ENCODE measurements around the gene C21orf91.
"Not testable (repeated sequence)": the region's sequence is repeated elsewhere in the genome, so short reads cannot be mapped to it uniquely, and the experiment has no call there.

Gene C21orf91

DNA sequence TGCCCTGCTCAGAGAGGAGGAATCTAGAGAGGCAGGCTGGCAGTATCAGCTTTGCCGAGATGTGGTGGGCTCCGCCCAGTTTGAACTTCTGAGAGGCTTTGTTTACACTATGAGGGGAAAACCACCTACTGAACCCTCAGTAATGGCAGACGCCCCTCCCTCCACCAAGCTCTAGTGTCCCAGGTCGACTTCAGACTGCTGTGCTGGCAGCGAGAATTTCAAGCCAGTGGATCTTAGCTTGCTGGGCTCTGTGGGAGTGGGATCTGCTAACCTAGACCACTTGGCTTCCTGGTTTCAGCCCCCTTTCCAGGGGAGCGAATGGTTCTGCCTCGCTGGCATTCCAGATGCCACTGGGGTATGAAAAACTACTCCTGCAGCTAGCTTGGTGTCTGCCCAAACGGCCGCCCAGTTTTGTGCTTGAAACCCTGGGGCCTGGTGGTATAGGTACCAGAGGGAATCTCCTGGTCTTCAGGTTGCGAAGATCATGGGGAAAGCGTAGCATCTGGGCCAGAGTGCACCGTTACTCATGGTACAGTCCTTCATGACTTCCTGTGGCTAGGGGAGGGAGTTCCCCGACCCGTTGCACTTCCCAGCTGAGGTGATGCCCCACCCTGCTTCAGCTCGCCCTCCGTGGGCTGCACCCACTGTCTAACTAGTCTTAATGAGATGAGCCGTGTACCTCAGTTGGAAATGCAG lies 43.6 kb downstream of the C21orf91 start:
- no peak for DNase-seq

- not testable (repeated sequence) for DNase-seq
Measured at GRCh38 chr21:17775021-17775420, 44.1 kb downstream of the C21orf91 start.

GRCh38 chr21:17769447-17769845 lies 49.7 kb downstream of the C21orf91 start:
- no peak for DNase-seq

GRCh38 chr21:17768840-17769446 lies 50.2 kb downstream of the C21orf91 start:
- no peak for DNase-seq

GRCh38 chr21:17765207-17765606 lies 53.9 kb downstream of the C21orf91 start:
- no peak for DNase-seq

- DNase-seq, result no peak
Measured at GRCh38 chr21:17763288-17764037, 55.7 kb downstream of the C21orf91 start.

- DNase-seq, result no peak
Measured at GRCh38 chr21:17759511-17760178, 59.5 kb downstream of the C21orf91 start.

DNA sequence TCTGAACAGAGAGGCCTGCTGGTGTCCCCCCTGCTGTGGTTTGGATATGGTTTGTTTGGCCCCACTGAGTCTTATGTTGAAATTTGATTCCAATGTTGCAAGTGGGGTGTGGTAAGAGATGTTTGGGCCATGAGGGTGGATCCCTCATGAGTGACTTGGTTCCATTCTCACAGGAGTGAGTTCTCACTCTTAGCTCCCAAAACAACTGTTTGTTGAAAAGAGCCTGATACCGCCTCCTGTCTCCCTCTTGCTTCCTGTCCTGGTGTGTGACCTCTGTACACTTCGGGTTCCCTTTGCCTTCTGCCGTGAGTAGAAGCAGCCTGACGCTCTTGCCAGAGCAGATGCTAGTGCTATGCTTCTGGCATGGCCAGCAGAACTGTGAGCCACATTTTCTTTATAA lies 60.5 kb downstream of the C21orf91 start:
- no peak for DNase-seq

DNA sequence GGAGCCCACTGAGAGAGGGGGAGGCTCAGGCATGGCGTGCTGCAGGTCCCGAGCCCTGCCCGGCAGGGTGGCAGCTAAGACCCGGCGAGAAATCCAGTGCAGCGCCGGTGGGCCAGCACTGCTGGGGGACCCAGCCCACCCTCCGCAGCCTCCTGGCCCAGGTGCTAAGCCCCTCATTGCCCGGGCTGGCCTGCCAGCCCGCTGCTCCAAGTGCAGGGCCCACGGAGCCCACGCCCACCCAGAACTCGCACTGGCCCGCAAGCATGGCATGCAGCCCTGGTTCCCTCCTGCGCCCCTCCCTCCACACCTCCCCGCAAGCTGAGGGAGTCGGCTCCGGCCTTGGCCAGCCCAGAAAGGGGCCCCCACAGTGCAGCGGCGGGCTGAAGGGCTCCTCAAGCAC lies 61.5 kb downstream of the C21orf91 start:
- DNase-seq, result no peak

DNA sequence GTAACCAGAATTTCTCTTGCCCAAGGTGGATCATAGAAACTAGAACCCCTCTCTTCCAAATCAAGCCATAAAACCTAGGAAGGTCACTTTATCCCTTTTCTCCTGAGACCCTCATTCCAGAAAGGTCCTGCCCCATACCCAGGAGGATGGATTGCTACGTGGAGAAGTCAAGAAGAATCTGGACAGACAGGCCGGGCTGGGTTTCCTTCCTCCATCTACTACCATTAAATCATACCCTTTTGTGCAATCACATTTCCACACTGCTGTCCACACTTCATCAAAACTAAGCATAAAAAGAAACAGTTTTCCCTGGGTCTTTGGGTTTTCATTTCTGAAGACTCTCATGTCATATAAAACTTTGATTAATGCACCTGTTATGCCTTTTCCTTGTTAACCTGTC lies 65.4 kb downstream of the C21orf91 start:
- no peak for DNase-seq

DNA sequence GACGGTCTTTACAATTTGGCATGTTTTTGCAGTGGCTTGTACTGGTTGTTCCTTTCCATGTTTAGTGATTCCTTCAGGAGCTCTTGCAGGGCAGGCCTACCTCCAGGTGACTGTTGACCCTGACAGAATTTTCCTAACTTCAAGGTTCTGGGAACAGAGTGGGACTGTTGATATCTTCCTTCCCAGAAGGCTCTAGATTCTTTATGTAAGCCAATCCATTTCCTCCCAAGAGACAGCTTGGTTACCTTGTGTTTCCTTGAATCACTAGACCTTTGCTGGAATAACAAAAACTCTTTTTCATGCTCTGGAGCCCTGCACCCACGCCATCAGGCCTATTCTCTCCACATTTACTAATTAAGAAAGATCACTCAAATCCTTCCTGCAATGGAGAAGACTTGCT lies 67.0 kb downstream of the C21orf91 start:
- no peak for DNase-seq

DNA sequence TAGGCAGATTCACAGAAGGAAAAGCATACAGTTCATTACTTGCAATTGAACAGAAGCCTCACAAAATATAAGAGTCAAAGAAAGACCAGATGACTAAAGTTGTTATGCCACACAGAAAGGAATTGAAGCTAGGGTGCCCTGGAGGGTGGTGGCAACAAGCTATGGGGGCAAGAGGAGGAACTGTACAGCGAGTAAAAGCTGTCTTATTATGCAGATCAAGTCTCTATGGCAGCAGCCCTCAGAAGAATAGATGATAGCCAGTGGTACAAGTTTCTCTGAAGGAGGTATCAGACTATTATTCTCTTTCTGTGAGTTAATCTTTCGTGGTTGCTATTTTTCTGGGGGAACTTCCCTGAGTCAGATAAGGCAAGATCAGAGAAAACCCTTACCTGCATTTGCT lies 72.2 kb downstream of the C21orf91 start:
- DNase-seq, result no peak

DNA sequence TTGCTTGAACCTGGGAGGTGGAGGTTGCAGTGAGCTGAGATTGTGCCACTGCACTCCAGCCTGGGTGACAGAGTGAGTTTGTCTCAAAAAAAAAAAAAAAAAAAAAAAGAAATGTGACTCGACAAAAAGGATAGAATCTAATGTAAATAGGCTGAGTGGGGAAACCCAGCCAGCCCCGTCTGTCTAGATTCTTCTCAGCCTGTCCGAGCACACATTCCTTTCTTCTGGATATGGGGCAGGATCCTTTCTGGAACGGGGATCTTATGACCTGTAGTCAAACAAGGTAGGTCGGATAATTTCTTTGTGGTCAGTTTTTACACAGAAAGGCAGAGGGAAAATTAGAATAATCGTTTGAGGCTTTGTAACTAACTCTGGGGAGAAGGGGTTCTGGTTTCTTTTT lies 74.1 kb downstream of the C21orf91 start:
- no peak for DNase-seq

GRCh38 chr21:17742940-17743592 lies 76.1 kb downstream of the C21orf91 start:
- DNase-seq, result no peak

GRCh38 chr21:17742181-17742580 lies 77.0 kb downstream of the C21orf91 start:
- no peak for DNase-seq

Data from NCI-H446 treated with DMSO at 0.1 percent for 48 hours (cell line).